D341Med (cell line): ENCODE data around the gene IL1A.
A peak's percentile ranks its signal among the peaks of the same experiment; 100 is the strongest.

ENCODE experiments used
- DNase-seq: peaks from one replicate; pipeline ENCODE4 v3.0.0; 2012; ENCODE audit warnings: low spot score

The IL1A gene

DNA sequence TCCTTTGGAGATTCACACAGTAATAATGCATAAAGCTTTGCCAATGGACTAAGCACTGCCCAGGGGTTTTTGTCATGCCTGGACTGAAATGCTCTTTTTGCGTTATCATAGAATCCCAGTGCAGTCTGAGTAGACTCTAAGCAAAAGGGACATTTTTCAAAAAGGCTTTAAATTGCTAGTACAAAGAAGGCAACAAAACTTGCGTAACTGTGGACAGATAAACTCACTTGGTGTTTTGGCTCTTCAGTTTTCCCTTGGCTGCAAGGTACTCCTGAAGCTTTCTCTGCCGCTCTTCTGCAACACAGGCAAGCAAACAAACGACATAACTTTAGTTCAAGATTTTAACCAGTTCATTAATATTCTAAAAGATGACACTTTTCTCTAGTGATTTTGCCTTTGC lies 22.0 kb downstream of the IL1A start:
- DNase-seq, result no peak

DNA sequence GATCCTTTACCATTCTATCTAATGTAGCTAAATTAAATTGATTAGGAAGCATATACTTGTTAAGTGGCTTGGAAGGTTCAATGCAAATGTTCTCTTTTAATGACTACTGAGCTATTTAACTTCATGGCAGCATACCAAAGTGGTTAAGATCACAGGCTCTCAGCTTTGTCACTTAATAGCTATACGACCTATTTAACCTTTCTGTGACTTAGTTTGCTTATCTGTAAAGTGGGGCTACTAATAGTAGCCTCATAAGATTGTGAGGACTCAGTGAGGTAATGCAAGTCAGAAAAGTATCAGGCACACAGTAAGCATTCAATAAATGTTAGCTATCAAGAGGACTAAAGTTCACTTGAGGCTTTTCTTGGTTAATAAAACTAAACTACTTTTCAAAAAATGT lies 24.1 kb downstream of the IL1A start:
- no peak for DNase-seq

DNA sequence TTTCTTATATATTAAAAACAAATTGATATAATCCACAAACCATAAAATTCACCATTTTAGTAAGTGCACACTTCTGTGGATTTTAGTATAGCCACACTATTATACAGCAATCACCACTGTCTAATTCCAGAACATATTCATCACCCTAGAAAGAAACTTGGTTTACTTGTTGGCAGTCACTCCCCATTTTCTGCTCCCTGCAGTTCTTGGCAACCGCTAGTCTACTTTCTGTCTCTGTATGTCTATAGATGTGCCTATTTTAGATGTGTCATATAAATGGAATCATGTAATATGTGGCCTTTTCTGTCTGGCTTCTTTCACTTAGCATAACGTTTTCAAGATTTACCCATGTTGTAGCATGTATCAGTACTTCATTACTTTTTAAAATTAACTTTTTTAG lies 25.6 kb downstream of the IL1A start:
- no peak for DNase-seq

DNA sequence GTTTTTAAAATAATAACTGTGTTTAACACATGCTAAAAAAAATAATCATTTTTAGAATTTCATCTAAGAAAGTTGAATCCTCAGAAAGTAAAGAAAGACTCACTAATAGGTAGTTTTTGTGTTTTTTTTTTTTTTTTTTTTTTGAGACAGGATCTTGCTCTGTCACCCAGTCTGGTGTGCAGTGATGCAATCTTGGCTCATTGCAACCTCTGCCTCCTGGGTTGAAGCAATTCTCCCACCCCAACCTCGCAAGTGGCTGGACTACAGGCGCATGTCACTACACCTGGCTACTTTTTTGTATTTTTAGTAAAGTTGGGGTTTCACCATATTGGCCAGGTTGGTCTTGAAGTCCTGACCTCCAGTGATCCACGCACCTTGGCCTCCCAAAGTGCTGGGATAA lies 27.0 kb downstream of the IL1A start:
- DNase-seq, result no peak

DNA sequence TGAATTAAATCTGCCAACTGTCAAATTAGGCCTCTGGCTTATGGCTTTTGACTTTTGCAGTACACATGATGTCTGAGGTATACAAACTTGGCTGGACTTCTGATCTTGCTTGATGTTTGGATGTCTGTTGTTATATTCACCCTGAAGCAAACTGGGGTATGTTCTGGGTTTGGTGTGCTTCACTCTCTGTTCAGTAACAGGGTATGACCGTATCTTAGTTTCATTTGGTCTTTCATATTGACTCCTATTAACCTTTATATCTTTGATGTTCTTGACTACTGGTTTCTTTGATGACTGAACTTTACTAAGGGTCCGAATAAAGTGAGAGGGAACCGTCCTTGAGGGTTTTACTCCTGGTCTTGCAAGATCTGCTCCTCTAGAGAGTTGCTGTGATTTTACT lies 28.1 kb downstream of the IL1A start:
- DNase-seq, result no peak

DNA sequence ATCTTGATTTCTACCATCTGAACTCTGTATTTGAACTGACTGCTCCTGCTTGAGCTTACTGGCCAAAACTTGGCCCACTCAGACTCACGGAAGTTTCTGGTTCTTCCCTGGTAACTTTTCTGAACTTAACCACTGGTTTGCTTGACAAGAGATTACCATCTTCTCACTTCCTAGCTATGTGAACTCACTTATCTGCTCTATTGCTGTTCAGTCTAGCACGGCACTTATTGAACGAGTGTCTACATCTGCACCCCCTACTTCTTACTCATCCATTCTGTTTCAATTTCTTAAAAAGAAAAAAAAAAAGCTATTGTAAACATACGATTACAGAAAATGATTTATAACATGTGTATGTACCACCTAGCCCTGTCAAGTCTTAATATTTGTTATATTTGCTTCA lies 28.8 kb downstream of the IL1A start:
- no peak for DNase-seq

DNA sequence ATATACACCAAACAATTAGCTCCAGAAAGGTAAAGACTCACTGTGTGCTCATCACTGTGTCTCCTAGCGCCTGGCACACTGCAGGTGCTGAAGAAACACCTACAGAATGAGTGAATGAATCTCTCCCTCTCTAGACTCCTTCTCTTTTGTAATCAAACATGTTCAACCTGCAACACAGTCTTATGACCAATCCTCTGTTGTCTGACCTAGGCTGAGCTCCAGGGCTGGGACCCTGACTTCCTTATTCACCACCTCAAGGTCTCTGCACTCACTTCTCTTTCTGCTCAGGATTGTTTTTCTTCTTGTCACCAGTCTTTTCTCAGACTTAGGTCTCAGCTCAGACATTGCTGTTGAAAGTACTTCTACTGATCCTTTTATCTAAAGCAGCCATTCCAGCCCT lies 29.7 kb downstream of the IL1A start:
- no peak for DNase-seq

DNA sequence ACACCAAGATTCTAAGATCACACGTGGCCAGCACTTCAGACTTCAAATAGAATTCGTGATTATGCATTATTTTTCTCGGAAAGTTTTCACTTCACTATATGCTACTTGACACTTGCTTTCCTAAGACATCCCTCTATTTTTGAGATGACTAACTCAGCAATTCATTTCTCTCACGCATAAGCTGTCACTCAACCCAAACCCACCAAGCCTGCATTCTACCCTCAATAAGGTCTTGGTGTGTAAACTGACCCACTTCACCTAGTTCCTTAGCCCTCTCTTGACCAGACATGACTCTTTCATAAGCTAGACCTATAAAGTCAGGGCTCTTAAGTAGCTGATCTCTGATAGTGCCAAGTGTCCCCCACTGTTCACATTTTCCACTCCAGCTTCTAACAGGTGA lies 31.6 kb downstream of the IL1A start:
- no peak for DNase-seq

DNA sequence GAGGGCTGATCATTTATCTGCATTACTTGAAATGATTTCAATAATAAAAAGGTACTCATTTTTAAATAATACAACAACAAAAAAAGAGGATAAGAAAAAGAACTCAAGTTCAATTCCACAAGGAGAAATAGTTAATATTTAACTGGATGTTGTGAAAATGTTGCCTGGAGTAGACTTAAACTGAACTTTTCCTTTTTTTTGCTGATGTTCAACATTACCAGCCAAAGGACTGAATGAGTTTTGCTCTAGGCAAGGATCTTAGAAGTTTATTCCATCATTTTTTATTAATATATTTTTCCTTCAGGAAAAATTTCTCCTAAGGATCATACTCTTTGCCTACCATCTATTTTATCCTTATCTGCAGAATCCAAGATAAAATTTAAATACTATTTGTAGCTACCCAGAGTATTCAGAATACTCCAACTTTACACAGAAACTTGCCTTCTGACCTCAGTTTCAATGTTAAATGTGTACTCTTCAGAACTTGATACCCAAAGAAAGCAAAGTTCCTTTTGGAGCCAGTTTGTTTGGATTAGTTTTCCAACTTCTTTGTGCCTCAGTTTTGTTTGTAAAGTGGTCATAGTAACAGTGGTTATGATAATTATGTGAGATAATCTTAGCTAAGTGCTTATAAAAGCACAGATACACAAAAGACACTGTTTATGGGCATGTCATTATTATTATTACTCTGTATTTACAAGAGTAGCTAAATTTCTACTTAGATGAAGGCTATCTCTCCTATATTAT lies 32.7 kb downstream of the IL1A start:
- DNase-seq, result no peak

DNA sequence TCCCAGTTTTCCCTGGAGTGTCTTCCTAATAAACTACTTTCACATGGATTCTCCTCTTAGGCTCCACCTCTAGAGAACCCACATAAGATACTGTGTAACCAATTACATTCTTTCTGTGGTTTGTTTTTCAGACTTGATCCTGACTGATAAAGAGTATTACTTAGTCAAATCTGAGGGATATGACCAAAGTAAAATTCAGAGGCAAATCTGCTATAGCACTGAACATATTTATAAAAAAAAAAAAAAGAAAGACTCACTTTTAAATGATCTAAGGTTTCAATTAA lies 33.8 kb downstream of the IL1A start:
- no peak for DNase-seq

DNA sequence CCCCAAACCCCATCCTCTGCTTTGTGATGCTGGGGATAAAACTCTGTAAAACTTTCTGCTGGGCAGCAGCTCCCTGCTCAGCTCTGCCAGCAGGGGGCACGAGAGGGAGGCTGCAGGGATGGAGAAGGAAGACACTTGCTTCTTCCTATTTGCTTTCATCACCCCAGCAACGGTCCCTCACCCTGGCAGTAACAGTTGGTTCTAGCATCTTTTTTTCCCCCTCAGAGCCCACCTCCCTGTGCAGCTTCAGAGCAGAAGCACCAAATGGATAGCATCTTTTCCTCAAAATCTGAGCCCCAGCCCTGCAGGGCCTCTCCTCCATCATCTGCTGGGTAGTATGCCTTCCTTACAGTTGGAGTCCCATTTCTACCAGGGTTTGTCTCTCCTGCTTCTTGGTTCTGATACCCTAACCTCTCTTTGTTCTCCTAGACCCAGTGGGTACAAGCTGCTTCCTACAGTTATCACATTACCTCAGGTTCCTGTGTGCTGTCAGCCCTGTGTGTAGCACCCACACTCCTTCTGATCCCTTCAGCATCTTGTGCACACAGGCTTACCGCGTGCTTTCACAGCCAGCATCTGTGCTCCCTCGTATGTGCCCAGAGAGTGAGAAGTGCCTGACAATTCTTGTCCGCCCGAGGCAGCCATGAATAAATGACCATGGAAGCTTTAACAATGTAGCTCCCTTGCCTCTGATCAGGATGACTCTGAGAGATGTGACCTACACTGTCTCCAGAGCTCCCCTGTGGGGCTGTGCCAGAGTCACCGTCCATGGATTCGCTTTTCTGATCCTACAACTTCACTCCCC lies 34.3 kb downstream of the IL1A start:
- peak; percentile 82 for DNase-seq

DNA sequence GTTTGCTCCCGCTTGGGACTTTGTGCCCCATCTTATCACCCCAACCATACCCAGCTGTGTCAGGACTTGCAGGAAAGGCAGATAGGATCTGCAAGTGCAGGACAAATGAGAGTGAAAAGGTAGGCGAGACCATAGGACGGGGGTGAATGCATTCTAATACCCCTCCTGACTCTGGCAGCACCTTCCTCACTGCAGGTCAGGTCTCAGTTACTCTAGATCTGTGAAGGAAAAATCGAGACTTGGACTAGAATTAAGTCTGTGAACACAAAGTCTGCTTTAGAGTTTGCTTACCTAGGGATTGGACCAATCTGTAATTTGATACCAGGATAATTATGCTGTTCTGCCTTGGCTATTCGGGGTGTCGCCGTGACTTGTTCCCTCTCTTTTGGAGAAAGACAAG lies 43.8 kb downstream of the IL1A start:
- DNase-seq, result no peak

DNA sequence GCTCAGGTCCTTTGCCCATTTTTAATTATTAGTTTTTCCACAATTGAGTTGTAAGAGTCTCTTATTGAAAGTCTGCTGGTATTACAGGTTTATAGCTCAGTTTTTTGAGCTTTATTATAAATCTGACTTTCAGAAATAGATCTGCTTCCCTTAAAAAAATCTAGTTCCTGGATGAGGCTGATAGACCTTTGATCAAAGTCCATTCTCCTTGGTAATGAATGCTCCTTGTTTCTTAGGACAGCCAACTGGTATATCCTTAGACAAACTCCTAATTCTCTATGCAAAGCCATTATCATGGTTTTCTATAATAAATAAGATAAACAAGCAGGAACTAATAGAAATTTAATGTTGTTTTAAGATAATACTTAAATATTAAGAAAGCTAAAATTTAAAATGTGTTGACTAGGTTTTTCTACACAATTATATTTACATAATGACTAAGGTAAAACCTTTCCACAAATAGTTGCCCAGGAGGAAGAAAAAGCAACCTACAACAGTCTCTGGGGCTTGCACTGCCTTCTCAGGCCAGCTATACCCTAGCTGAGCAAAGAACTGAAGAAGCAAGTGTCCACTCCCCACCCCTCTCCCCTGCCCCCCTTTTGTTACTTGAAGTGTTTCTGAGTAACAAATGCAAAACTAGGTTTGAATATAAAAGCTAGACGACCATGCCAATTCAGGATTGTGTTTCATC lies 46.6 kb downstream of the IL1A start:
- no peak for DNase-seq

DNA sequence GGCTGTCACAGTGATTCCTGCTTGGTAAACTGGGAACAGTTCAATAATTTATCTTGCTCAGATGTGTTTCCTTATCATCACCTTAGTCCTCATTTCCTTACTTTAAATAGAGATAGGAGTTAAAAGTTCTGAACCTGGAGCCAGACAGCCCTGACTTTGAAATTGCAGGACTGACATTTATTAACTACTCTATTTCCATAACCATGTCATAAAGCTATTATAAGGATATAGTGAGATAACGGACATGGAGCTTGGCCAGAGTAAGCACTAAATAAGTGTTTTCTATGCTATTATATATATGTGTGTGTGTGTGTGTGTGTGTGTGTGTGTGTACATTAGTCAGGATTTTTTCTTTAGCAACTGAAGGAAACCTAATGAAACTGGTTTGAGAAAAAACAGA lies 50.4 kb downstream of the IL1A start:
- DNase-seq, result no peak

DNA sequence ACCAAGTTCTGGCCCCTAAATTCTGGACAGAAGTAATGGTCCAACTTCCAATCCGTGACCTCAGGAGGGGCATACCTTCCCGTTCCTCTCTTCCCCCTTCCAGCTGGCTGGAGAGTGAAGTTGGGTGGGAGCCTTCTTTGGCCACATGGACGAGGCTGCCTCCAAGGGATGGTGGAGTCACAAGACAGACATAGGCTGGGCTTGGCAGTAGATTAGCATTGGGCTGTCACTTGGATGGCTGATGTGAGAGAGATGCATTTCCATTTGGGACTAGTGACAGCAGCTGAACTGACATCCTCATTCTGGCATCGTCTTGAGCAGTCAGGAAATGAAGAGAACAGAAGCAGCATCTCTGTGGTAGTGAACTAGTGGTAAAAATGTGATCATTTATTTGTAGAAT lies 50.8 kb downstream of the IL1A start:
- no peak for DNase-seq

DNA sequence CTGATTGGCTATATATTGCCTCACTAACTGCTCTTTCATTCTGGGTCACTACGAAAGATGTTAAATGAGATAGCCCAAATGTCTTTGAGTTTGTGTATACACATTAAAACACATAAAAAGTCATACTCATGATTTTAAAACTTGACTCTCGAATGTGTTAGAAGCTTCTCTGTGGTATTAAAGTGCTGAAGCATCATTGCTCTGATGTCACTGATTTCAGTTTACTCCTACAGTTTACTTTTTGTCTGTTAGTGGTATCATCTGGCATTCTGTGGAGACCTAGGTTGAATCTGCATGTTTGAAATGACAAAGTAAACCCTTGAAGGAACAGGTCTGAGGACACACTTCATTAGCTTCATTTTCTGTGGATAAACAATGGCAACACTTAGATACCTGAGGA lies 52.8 kb downstream of the IL1A start:
- DNase-seq, result no peak

DNA sequence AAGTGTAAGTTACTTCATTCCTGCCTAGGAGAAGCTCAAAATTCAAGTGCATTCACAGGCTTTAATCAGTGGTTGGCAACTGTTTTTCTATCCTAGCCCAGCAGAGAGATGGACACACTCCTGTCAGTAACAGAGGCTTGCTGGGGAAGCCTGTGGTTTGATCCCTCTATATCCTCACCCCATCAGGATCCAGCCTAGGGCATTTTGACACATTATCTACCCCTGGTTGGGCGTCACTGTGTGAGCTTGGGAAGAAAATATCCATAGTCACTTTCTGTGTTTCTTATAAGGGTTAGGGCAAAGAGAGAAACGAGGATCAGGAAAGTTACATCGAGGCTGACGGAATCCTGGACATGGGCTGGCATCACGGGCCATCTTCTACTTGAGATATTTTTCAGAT lies 53.5 kb downstream of the IL1A start:
- no peak for DNase-seq

DNA sequence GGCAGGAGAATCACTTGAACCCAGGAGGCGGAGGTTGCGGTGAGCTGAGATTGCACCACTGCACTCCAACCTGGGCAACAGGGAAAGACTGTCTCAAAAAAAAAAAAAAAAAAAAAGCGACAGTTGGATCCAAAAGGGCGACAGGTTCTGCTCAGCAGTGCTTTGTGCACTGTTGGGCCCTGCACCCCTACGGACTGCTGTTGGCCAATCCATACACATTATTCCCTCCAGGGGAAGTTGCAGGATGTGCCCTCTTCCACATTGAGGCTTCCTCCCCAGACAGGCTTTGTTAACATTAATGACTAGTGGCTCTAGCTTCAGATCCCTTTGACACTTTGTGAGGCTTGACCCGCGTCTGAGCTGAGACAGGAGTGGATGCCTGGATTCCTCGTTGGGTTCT lies 54.1 kb downstream of the IL1A start:
- DNase-seq, result no peak

DNA sequence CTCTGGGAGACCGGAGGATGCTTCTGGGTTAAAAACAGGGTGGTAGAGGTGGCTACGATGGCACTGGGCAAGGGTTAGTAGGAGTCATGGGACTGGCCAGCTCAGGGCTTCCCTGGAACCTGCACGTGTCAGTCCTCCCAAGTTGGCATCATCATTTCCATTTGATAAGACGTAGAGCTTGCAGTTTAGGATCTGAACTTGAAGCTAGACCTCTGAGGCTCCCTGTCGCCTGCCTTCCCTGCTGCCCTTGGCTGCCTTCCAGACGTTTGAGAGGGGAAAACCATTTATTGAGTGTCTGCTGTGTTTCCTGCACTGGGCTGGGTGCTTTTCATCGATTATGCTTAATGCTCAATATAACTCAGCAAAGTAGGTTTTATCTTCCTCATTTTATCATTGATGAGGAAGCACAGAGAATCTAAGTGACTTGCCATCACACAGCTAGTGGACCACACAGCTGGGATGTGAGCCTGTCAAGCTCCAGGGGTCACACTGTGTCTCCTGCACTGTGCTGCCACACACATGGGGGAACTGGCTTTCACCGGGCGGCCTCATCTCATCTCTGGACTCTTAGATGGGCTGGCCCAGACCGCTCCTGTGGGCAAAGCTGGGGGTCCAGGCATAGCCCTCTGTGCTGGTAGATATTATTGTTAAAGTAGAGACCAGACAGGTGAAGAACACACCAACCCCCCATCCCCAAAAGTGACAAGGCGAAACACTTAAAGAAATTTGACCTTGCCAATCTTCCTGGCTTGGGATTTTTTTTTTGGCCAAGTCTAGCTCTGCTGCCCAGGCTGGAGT lies 55.7 kb downstream of the IL1A start:
- DNase-seq, result no peak

DNA sequence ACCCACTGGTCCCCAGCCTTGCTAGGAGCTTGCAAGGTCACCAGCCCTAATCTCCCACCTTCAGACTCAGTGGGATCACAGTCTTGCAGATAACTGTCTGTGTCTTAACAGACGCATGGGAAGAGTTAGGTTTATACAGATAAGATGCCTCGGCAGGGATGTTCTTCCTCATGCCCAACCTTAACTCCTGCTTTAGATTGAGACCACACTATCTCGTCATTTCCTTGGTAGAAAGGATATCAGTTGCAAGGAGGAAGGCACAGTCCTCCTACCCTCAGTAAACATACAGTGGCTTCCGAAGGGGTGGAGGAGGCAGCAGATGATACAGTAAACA lies 56.3 kb downstream of the IL1A start:
- no peak for DNase-seq

DNA sequence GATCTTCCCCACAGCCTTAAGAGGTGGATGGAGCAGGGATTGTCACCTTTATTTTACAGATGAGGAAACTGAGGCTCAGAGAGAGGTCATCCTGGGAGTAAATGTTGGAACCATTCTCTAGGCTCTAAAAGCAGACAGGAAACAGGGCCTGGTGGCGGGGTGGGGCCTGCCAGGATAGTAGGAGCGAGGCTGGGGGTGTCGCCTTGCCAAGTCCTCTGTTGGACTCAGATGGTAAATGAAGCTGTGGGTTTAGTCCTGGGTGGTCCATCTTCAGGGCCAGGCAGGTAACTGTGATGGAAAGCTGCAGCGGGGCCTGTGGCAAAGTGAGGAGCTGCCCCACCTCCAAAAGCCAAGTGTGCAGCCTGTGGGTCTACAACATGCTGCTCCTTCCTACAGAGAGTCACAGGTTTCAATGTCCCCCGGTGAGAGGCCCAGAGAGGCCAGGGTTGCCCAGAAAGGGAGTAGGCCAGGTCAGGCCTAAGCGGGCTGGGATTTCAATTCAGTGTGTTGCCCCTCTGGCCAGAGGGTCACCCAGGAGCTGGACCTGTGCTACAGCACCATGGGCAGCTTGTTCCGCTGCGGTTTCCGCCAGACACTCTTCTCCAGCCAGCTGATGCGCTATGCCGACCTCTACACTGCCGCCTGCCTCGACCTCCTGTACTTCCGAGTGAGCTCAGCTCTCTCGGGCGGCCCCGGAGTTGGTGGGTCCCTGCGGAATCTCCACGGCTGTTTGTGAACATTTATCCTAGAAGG lies 56.8 kb downstream of the IL1A start:
- no peak for DNase-seq
